ENCODE data around the gene GSAP. TPM values are rescaled to one million over a fixed set of nuclear protein-coding genes. Genes with fewer than 3 reads are reported as not detected.

The GSAP gene
- total and polyA plus RNA-seq, 4 donors, result 3.7 to 24.1 (median 8.0) TPM

DNA sequence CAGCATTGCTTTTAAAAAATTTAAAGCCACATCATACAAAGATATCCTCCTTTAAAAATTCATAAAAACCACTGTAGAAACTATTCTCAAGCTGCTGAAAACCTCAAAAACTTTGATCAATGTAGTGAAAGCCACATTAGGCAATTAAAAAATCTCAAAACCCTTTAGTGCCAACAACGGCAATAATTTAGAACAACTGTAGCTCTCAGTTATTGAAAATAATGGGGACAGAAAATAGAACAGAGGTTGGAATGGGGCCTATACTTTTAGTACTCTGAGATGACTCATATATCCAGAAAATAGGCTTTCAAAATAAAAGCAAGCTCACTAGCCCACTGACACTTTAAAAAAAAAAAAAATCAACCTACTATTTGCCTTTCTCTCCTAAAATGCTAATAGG is 87.5 kb downstream of the GSAP start:
- Histone ChIP-seq H3K36me3 (ENCODE audit: control insufficient read depth in 1 of 2, insufficient read depth in 2 of 2, low read length in 1 of 2) (no peaks in the 10 kb centered on the region), H3K4me1 (ENCODE audit: control insufficient read depth in 1 of 2, insufficient read depth in 2 of 2, low read length in 2 of 2) (peaks cover 0 to 16% of the 10 kb centered on the region in 2 donors), H3K27me3 (ENCODE audit: control insufficient read depth in 1 of 2, insufficient read depth in 2 of 2, low read length in 1 of 2) (no peaks in the 10 kb centered on the region), H3K27ac (ENCODE audit: low read depth in 1 of 2, low read length in 2 of 2) (peak overlapping the region in 1 of 2 donors; percentile 47), H3K9me3 (ENCODE audit: control insufficient read depth, low read length) (no peaks in the 10 kb centered on the region), H3K4me3 (ENCODE audit: low read length in 2 of 2) (no peak overlapping the region)
- intact Hi-C loops (cut with DNase I), result loop anchor here in 1 of 2 donors (5.0 kb wide), 1 partner anchor 81 kb away; no protein-coding TSS in a partner anchor
- no peak for DNase-seq
- 0 to 5% methylated on average over 1 of the region's 1 CpG for WGBS, 2 donors
- ATAC-seq (ENCODE audit: low FRiP score), result peak; percentile 67

- peaks cover 0 to 16% of the 10 kb centered on the region in 2 donors for H3K4me1 ChIP-seq (ENCODE audit: control insufficient read depth in 1 of 2, insufficient read depth in 2 of 2, low read length in 2 of 2)
- 2 to 3% methylated on average over 6 of the region's 6 CpGs for WGBS, 2 donors
- peak overlapping the region; percentile 47 to 94 for H3K27ac ChIP-seq (ENCODE audit: low read depth in 1 of 2, low read length in 2 of 2)
- H3K27me3 ChIP-seq (ENCODE audit: control insufficient read depth in 1 of 2, insufficient read depth in 2 of 2, low read length in 1 of 2), result no peaks in the 10 kb centered on the region
- intact Hi-C loops (cut with DNase I), result loop anchor here in 1 of 2 donors (5.0 kb wide), 1 partner anchor 81 kb away; no protein-coding TSS in a partner anchor
- no peak overlapping the region for H3K4me3 ChIP-seq (ENCODE audit: low read length in 2 of 2)
- no peaks in the 10 kb centered on the region for H3K9me3 ChIP-seq (ENCODE audit: control insufficient read depth, low read length)
- no peak for DNase-seq
- H3K36me3 ChIP-seq (ENCODE audit: control insufficient read depth in 1 of 2, insufficient read depth in 2 of 2, low read length in 1 of 2), result no peaks in the 10 kb centered on the region
- ATAC-seq (ENCODE audit: low FRiP score), result no peak
Observed at GRCh38 chr7:77327932-77328628, 88.1 kb downstream of the GSAP start.

DNA sequence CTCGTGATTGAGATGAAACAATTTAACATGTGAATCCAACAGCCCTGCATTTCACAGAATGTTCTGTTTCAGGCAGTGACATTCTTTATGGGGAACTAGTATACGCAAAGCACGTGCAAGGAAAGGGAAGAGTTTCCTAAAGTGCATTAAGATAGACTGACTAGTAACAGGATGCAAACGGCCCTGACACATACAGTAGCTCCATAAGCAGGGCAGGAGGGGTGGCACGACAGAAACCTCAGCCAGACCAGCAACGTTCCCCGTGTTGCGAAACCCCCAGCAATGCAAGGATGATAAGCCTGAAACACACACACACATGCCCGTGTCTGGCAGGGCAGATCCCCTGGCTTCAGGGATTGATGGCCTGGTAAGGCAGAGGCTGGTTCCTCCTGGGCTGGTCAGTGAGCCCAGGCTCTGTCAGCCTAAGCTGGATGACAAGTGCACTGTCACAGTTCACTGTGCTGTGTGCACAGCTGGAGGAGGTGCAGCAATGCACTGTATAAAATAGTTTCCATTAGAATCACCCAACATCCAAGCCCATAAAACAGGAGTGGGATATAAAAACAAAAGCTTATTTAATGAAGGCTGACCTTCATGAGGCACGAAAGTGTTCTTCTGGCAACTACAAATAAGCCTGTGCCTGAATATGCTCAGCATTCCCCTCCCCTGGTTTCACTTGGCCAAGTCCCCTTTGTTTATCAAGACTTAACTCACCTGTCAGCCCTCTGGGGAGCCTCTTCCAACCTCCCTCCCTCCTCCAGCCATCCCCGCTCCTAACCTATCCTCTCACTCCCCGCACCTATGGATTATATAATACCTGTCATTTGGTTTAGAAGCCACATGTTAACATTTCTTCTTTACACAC is 88.8 kb downstream of the GSAP start:
- intact Hi-C loops (cut with DNase I), result loop anchor here in 1 of 2 donors (5.0 kb wide), 1 partner anchor 80 kb away; no protein-coding TSS in a partner anchor
- Histone ChIP-seq H3K27ac (ENCODE audit: low read depth in 1 of 2, low read length in 2 of 2) (peak overlapping the region; percentile 19 to 47), H3K4me3 (ENCODE audit: low read length in 2 of 2) (no peak overlapping the region), H3K4me1 (ENCODE audit: control insufficient read depth in 1 of 2, insufficient read depth in 2 of 2, low read length in 2 of 2) (peaks cover 0 to 16% of the 10 kb centered on the region in 2 donors), H3K27me3 (ENCODE audit: control insufficient read depth in 1 of 2, insufficient read depth in 2 of 2, low read length in 1 of 2) (no peaks in the 10 kb centered on the region), H3K9me3 (ENCODE audit: control insufficient read depth, low read length) (no peaks in the 10 kb centered on the region), H3K36me3 (ENCODE audit: control insufficient read depth in 1 of 2, insufficient read depth in 2 of 2, low read length in 1 of 2) (no peaks in the 10 kb centered on the region)
- peak; percentile 48 for ATAC-seq (ENCODE audit: low FRiP score)
- DNase-seq, result peak in 1 of 2 donors; percentile 57
- WGBS, 2 donors, result 29% methylated on average over 12 of the region's 12 CpGs

- DNase-seq, result no peak
- Histone ChIP-seq H3K4me3 (ENCODE audit: low read length in 2 of 2) (no peak overlapping the region), H3K9me3 (ENCODE audit: control insufficient read depth, low read length) (no peaks in the 10 kb centered on the region), H3K27me3 (ENCODE audit: control insufficient read depth in 1 of 2, insufficient read depth in 2 of 2, low read length in 1 of 2) (no peaks in the 10 kb centered on the region), H3K4me1 (ENCODE audit: control insufficient read depth in 1 of 2, insufficient read depth in 2 of 2, low read length in 2 of 2) (peaks cover 2 to 16% of the 10 kb centered on the region in 2 donors), H3K36me3 (ENCODE audit: control insufficient read depth in 1 of 2, insufficient read depth in 2 of 2, low read length in 1 of 2) (no peaks in the 10 kb centered on the region), H3K27ac (ENCODE audit: low read depth in 1 of 2, low read length in 2 of 2) (peak overlapping the region in 1 of 2 donors; percentile 19)
- no peak for ATAC-seq (ENCODE audit: low FRiP score)
- intact Hi-C loops (cut with DNase I), result loop anchor here in 1 of 2 donors (5.0 kb wide), 1 partner anchor 79 kb away; no protein-coding TSS in a partner anchor
- 42 to 50% methylated on average over 3 of the region's 3 CpGs for WGBS, 2 donors
Observed at GRCh38 chr7:77326131-77326530, 90.0 kb downstream of the GSAP start.

GRCh38 chr7:77321300-77321699 is 94.8 kb downstream of the GSAP start:
- Histone ChIP-seq H3K36me3 (ENCODE audit: control insufficient read depth in 1 of 2, insufficient read depth in 2 of 2, low read length in 1 of 2) (no peaks in the 10 kb centered on the region), H3K4me3 (ENCODE audit: low read length in 2 of 2) (no peak overlapping the region), H3K9me3 (ENCODE audit: control insufficient read depth, low read length) (no peaks in the 10 kb centered on the region), H3K27me3 (ENCODE audit: control insufficient read depth in 1 of 2, insufficient read depth in 2 of 2, low read length in 1 of 2) (no peaks in the 10 kb centered on the region), H3K4me1 (ENCODE audit: control insufficient read depth in 1 of 2, insufficient read depth in 2 of 2, low read length in 2 of 2) (peaks cover 2 to 6% of the 10 kb centered on the region in 2 donors), H3K27ac (ENCODE audit: low read depth in 1 of 2, low read length in 2 of 2) (no peak overlapping the region)
- WGBS, 2 donors, result 45 to 63% methylated on average over 2 of the region's 2 CpGs
- DNase-seq (no peak), ATAC-seq (ENCODE audit: low FRiP score) (no peak)
- intact Hi-C loops (cut with DNase I), result no loop called here

GRCh38 chr7:77320714-77321113 is 95.4 kb downstream of the GSAP start:
- H3K27ac ChIP-seq (ENCODE audit: low read depth in 1 of 2, low read length in 2 of 2), result no peak overlapping the region
- no peaks in the 10 kb centered on the region for H3K27me3 ChIP-seq (ENCODE audit: control insufficient read depth in 1 of 2, insufficient read depth in 2 of 2, low read length in 1 of 2)
- no peak overlapping the region for H3K4me3 ChIP-seq (ENCODE audit: low read length in 2 of 2)
- H3K4me1 ChIP-seq (ENCODE audit: control insufficient read depth in 1 of 2, insufficient read depth in 2 of 2, low read length in 2 of 2), result peaks cover 2 to 4% of the 10 kb centered on the region in 2 donors
- no peaks in the 10 kb centered on the region for H3K36me3 ChIP-seq (ENCODE audit: control insufficient read depth in 1 of 2, insufficient read depth in 2 of 2, low read length in 1 of 2)
- intact Hi-C loops (cut with DNase I), result no loop called here
- 43 to 45% methylated on average over 2 of the region's 2 CpGs for WGBS, 2 donors
- DNase-seq (no peak), ATAC-seq (ENCODE audit: low FRiP score) (no peak)
- no peaks in the 10 kb centered on the region for H3K9me3 ChIP-seq (ENCODE audit: control insufficient read depth, low read length)

- 68 to 70% methylated on average over 4 of the region's 4 CpGs for WGBS, 2 donors
- H3K4me1 ChIP-seq (ENCODE audit: control insufficient read depth in 1 of 2, insufficient read depth in 2 of 2, low read length in 2 of 2), result peaks cover 2 to 9% of the 10 kb centered on the region in 2 donors
- H3K27me3 ChIP-seq (ENCODE audit: control insufficient read depth in 1 of 2, insufficient read depth in 2 of 2, low read length in 1 of 2), result no peaks in the 10 kb centered on the region
- intact Hi-C loops (cut with DNase I), result no loop called here
- no peak for DNase-seq
- no peak overlapping the region for H3K27ac ChIP-seq (ENCODE audit: low read depth in 1 of 2, low read length in 2 of 2)
- H3K9me3 ChIP-seq (ENCODE audit: control insufficient read depth, low read length), result no peaks in the 10 kb centered on the region
- H3K4me3 ChIP-seq (ENCODE audit: low read length in 2 of 2), result no peak overlapping the region
- H3K36me3 ChIP-seq (ENCODE audit: control insufficient read depth in 1 of 2, insufficient read depth in 2 of 2, low read length in 1 of 2), result no peaks in the 10 kb centered on the region
- no peak for ATAC-seq (ENCODE audit: low FRiP score)
Observed at GRCh38 chr7:77320137-77320536, 96.0 kb downstream of the GSAP start.

DNA sequence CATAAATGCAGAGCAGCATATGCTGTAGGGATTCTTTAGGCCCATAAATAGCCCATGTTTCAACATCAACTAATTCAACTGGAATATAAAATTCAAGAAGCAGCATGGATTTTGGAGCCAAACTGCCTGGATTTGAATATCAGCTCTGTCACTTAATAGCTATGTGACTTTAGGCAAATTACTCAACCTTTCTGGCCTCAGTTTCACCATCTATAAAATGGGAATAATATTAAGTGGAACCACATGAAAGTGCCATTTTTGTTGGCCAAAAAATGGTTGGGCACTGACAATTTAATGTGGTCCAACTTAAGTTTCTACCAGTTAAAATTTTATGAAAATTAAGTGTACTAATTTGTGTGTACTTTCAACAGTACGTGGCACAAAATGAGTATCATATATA is 98.1 kb downstream of the GSAP start:
- Histone ChIP-seq H3K4me3 (ENCODE audit: low read length in 2 of 2) (no peak overlapping the region), H3K4me1 (ENCODE audit: control insufficient read depth in 1 of 2, insufficient read depth in 2 of 2, low read length in 2 of 2) (peaks cover 2 to 19% of the 10 kb centered on the region in 2 donors), H3K27me3 (ENCODE audit: control insufficient read depth in 1 of 2, insufficient read depth in 2 of 2, low read length in 1 of 2) (no peaks in the 10 kb centered on the region), H3K27ac (ENCODE audit: low read depth in 1 of 2, low read length in 2 of 2) (no peak overlapping the region), H3K36me3 (ENCODE audit: control insufficient read depth in 1 of 2, insufficient read depth in 2 of 2, low read length in 1 of 2) (no peaks in the 10 kb centered on the region), H3K9me3 (ENCODE audit: control insufficient read depth, low read length) (no peaks in the 10 kb centered on the region)
- intact Hi-C loops (cut with DNase I), result loop anchor here in 1 of 2 donors (5.0 kb wide), 1 partner anchor 136 kb away; no protein-coding TSS in a partner anchor
- WGBS, 2 donors, result 76 to 98% methylated on average over 1 of the region's 1 CpG
- DNase-seq, result no peak
- no peak for ATAC-seq (ENCODE audit: low FRiP score)
